ENCODE data around the gene ALOX5. TPM values are rescaled to one million over a fixed set of nuclear protein-coding genes. Genes with fewer than 3 reads are reported as not detected.

ALOX5 gene
- total RNA-seq, 1 experiment from 2014 or later: 6.1 TPM

- Histone ChIP-seq H3K9me3 (ENCODE audit: control insufficient read depth in 1 of 2, insufficient read depth in 1 of 2, low read depth in 1 of 2, low read length in 2 of 2) (no peaks in the 10 kb centered on the region), H3K4me2 (ENCODE audit: low read length) (no peak overlapping the region), H3K79me2 (ENCODE audit: insufficient read depth, low read length) (no peaks in the 10 kb centered on the region), H3K4me3 (replicated peaks in 1 of 2; ENCODE audit: low read depth in 1 of 2, low read length in 2 of 2) (no peak overlapping the region), H2AFZ (ENCODE audit: low read depth, low read length, poor library complexity, severe bottlenecking) (no peak overlapping the region), H3K9me2 (ENCODE audit: insufficient read depth) (no peaks in the 10 kb centered on the region), H4K20me1 (ENCODE audit: insufficient read depth) (no peaks in the 10 kb centered on the region; the same call in 1 of the 2 replicates), H3K9ac (ENCODE audit: low read length) (no peak overlapping the region), H3K4me1 (ENCODE audit: control insufficient read depth in 1 of 2, insufficient read depth in 2 of 2, low read length in 2 of 2) (no peaks in the 10 kb centered on the region), H3K27me3 (ENCODE audit: insufficient read depth, low read length) (no peaks in the 10 kb centered on the region), H3K36me3 (ENCODE audit: control insufficient read depth in 1 of 2, insufficient read depth in 2 of 2, low read length in 2 of 2) (no peaks in the 10 kb centered on the region), H3K27ac (ENCODE audit: low read depth, low read length) (no peak overlapping the region)
- ChIA-PET RAD21 (ENCODE audit: low non-redundant PET in 1 of 2, low total read pairs in 2 of 2, uncharacterized antibody in 2 of 2, unreplicated experiment in 2 of 2) (no interaction called here), POLR2A (no interaction called here), CTCF (no interaction called here)
- ATAC-seq: no peak
- BruUV-seq (replicated peaks): no TSS peak
- DNase-seq (ENCODE audit: low read depth, low spot score): no peak
- TF ChIP-seq MAX (IDR thresholded peaks at IDR 0.05): no peak
- no peak for TF ChIP-seq ZNF274 (IDR thresholded peaks at IDR 0.05; ENCODE audit: low read depth, low read length)
- no peak for TF ChIP-seq ELF1 (IDR thresholded peaks at IDR 0.05; ENCODE audit: borderline replicate concordance, low read depth)
- TF ChIP-seq REST (IDR thresholded peaks at IDR 0.05; ENCODE audit: low read depth): no peak
- no peak for TF ChIP-seq FOSL1 (IDR thresholded peaks at IDR 0.05; ENCODE audit: low read depth)
- TF ChIP-seq POLR2A (IDR thresholded peaks at IDR 0.05; ENCODE audit: borderline replicate concordance, extremely low read depth, insufficient read depth, insufficient read length): no peak
- TF ChIP-seq ZFX (IDR thresholded peaks at IDR 0.05): no peak
- no peak for TF ChIP-seq CEBPB (IDR thresholded peaks at IDR 0.05; ENCODE audit: low read depth)
- no peak for TF ChIP-seq POLR2AphosphoS5 (IDR thresholded peaks at IDR 0.05; ENCODE audit: low read depth, low read length)
- no peak for TF ChIP-seq CBX3 (IDR thresholded peaks at IDR 0.05; ENCODE audit: low read depth)
- no peak for TF ChIP-seq EGR1 (IDR thresholded peaks at IDR 0.05; ENCODE audit: low read depth)
- TF ChIP-seq YY1 (IDR thresholded peaks at IDR 0.05; ENCODE audit: extremely low read depth, insufficient replicate concordance, low read depth, low read length): no peak
- no peak for TF ChIP-seq ZBTB33 (IDR thresholded peaks at IDR 0.05; ENCODE audit: extremely low read depth, insufficient replicate concordance, low read length)
- no peak for TF ChIP-seq CTCF (IDR thresholded peaks at IDR 0.05 in 2 of 3, conservative IDR thresholded peaks at IDR 0.05 in 1 of 3; ENCODE audit: borderline replicate concordance in 1 of 3, insufficient read depth in 1 of 3, low read depth in 2 of 3, low read length in 2 of 3)
- TF ChIP-seq SIN3A (IDR thresholded peaks at IDR 0.05; ENCODE audit: low read depth): no peak
- intact Hi-C loops (cut with micrococcal nuclease): loop anchor here (5.0 kb wide), 2 partner anchors 206 to 266 kb away; partner anchors contain the start of gene ZFAND4
These were observed 92.8 kb downstream of the ALOX5 start for GRCh38 chr10:45466784-45467183.

Data from HCT116 (cell line).